Cardiac muscle cell (in vitro differentiated cells and primary cell): Measurements from ENCODE around the gene APOA1. TPM values are rescaled to one million over a fixed set of nuclear protein-coding genes. Genes with fewer than 3 reads are reported as not detected.

Experiments used
- DNase-seq, 2 donors: peaks; one replicate each; pipeline versions ENCODE4 v3.0.0 to v3.0.0-alpha.2; 2010 to 2017; ENCODE audit warnings: low read depth in 1 of 2, low spot score in 1 of 2
- H3K27ac ChIP-seq: fragments of 200-600 bp; sonication (generic); 2 replicates; pipeline ENCODE4 v1.5.1; 2016
- H3K27me3 ChIP-seq: fragments of 200-600 bp; sonication (generic); 2 replicates; pipeline ENCODE4 v1.6.0; 2016; ENCODE audit warnings: control low read depth
- H3K36me3 ChIP-seq: fragments of 200-600 bp; sonication (generic); 2 replicates; pipeline ENCODE4 v1.5.1; 2016; ENCODE audit warnings: control low read depth
- H3K4me1 ChIP-seq: fragments of 200-600 bp; sonication (generic); 2 replicates; pipeline ENCODE4 v1.8.1; 2017; ENCODE audit warnings: low read depth, mild to moderate bottlenecking, mixed run types
- H3K4me3 ChIP-seq: fragments of 200-600 bp; sonication (generic); 2 replicates; pipeline ENCODE4 v1.5.1; 2016; ENCODE audit warnings: mild to moderate bottlenecking
- H3K9me3 ChIP-seq: fragments of 200-600 bp; sonication (generic); 2 replicates; pipeline ENCODE4 v1.5.1; 2017; ENCODE audit warnings: low read depth, mild to moderate bottlenecking, control low read depth
- polyA plus RNA-seq: library from polyadenylated mRNA; unstranded; fragments of >200 nt; fragmentation: Nextera tagmentation; extraction: Ambion mirVana; gene quantifications from 2 replicates; pipeline ENCODE4 v1.2.1, GENCODE V29; 2016
- total RNA-seq: library from RNA; depleted of rRNA; stranded (reverse); fragments of >200 nt; gene quantifications from 2 replicates; pipeline ENCODE4 v1.2.3, GENCODE V29; 2016
- TF ChIP-seq, protein P1 (sequence below): IDR thresholded peaks from 2 replicates; pipeline ENCODE4 v1.5.1; 2012; ENCODE audit warnings: low read depth, mild to moderate bottlenecking, low read length

The APOA1 gene
- total RNA-seq = 56.3 and 85.9 TPM in 2 replicates
- 59.0 and 117 TPM in 2 replicates for polyA plus RNA-seq

DNA sequence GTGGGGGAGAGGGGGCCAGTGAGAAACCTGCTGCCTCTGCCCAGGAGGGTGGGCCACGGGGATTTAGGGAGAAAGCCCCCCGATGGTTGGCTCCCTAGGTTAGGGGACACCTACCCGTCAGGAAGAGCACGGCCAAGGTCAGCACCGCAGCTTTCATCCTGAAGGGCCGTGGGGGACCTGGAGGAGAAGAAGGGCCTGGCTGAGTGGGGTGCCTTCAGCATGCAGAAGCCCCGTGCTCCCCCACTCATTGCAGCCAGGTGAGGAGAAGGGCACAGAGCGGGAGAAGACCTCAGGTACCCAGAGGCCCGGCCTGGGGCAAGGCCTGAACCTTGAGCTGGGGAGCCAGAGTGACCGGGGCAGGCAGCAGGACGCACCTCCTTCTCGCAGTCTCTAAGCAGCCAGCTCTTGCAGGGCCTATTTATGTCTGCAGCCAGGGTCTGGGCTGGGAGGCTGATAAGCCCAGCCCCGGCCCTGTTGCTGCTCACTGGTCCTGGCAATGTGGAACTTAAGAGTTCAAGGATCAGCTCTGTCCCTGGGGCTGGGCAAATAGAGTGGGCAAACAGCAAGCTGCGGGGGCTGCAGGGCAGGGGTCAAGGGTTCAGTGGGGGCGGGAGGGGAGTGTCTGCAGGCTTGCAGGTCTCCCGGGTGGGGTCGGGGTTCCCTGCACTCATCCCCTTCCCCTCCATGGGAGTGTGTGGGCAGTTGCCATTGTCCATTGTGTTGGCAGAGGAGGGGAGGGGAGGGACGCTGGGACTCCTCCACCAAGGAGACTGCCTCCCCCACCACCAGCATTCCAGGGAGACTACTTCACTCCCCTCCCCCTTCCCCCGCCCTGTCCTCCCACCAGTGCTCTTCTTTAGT is at the start of gene APOA1:
APOA1 (minus strand) TSS at position 392 of the 861 bp plus-strand sequence; CDS start at position 157, 235 bp downstream.
- Histone ChIP-seq H3K9me3 (no peaks in the 10 kb centered on the region), H3K27ac (peak within 1 kb of the TSS; percentile 87), H3K4me3 (no peak within 1 kb of the TSS), H3K36me3 (no peaks in the 10 kb centered on the region), H3K4me1 (peaks cover 32% of the 10 kb centered on the region), H3K27me3 (no peaks in the 10 kb centered on the region)
- peak; percentile 35 to 79 for DNase-seq
- TF ChIP-seq, protein P1, sequence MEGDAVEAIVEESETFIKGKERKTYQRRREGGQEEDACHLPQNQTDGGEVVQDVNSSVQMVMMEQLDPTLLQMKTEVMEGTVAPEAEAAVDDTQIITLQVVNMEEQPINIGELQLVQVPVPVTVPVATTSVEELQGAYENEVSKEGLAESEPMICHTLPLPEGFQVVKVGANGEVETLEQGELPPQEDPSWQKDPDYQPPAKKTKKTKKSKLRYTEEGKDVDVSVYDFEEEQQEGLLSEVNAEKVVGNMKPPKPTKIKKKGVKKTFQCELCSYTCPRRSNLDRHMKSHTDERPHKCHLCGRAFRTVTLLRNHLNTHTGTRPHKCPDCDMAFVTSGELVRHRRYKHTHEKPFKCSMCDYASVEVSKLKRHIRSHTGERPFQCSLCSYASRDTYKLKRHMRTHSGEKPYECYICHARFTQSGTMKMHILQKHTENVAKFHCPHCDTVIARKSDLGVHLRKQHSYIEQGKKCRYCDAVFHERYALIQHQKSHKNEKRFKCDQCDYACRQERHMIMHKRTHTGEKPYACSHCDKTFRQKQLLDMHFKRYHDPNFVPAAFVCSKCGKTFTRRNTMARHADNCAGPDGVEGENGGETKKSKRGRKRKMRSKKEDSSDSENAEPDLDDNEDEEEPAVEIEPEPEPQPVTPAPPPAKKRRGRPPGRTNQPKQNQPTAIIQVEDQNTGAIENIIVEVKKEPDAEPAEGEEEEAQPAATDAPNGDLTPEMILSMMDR = no peak

DNA sequence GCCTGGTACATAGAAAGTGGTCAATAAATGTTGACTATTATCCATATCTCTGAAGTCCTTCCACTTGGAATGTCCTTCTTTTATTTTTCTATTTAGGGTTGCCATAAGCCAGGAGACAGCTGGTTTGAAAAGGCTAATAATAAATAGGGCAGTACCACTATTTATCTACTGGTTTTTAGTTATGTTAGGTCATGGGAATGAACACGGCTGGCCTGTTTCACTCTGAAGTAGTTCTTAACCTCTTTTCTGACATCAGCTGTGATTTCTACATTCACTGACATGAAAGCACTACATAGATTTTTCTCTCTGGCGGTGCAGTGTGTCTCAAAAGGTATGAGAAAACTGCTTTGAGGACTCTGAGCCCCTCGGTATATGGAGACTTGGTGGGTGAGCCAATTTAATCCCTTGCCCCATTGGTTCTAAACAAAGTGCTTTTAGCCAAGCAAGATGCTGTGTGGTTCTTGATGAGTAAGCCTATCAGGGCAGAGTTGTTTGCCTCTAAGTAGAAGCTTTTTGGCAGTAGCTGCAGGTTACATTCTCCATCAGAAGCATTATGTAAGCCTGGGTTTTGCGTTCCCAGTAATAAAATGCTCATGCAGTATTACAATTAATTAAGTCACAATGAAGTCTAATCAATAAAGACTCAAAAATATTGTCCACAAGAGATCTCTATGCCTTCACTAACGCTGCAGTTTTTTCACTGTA is 48.7 kb upstream of the APOA1 start:
- peaks cover 13% of the 10 kb centered on the region for H3K4me1 ChIP-seq
- TF ChIP-seq, protein P1 = no peak
- H3K27me3 ChIP-seq = no peaks in the 10 kb centered on the region
- no peak overlapping the region for H3K4me3 ChIP-seq
- H3K36me3 ChIP-seq = peaks cover under 1% of the 10 kb centered on the region
- no peaks in the 10 kb centered on the region for H3K9me3 ChIP-seq
- DNase-seq = peak in 1 of 2 donors; percentile 41
- no peak overlapping the region for H3K27ac ChIP-seq

DNA sequence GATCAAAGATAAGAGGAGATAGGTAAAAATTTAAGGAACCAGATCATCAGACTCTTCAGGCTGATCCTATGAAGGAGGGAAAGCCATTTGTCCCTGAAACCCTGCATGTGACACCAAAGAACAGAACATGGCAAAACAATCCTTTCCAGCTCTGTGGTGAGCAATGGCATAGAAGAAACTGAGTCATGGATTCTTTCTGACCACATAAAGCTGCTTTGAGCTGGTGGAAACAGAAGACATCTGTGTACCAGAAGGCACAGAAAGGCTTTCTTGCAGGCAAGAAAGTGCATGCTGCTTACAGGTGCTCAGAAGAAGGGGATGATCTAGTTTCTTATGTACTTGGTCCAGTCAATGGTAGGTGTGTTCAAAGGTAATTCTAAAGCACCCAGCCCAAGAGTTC is 45.0 kb upstream of the APOA1 start:
- H3K27me3 ChIP-seq = no peaks in the 10 kb centered on the region
- TF ChIP-seq, protein P1 = no peak

DNA sequence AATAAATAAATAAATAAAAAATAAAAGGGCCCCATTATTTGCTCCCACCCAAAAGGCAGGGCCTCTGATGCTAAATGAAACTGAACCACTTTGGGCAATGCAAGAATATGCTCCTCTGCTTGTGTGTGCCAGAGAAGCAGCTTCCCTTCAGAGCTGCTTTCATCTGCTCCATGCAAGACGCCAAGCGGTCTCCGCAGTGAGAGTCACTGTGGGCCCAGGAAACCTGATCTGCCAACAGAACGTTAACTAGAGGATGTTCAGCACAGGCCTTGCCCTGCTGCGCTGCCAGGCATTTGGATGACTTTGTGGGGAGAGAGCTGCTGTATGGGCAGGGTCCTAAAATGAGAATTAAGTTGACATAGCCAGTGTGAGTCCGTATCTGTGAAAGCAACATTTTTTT is 43.7 kb upstream of the APOA1 start:
- H3K27ac ChIP-seq = peak overlapping the region; percentile 53
- DNase-seq = no peak

More for the DNA sequence above, 45.0 kb upstream of the APOA1 start:
- H3K4me1 ChIP-seq = no peaks in the 10 kb centered on the region
- H3K36me3 ChIP-seq = no peaks in the 10 kb centered on the region
- no peak overlapping the region for H3K27ac ChIP-seq
- no peaks in the 10 kb centered on the region for H3K9me3 ChIP-seq
- DNase-seq = no peak
- H3K4me3 ChIP-seq = no peak overlapping the region

More for the DNA sequence above, 43.7 kb upstream of the APOA1 start:
- no peaks in the 10 kb centered on the region for H3K4me1 ChIP-seq
- H3K36me3 ChIP-seq = peaks cover 3% of the 10 kb centered on the region
- no peak overlapping the region for H3K4me3 ChIP-seq
- H3K9me3 ChIP-seq = no peaks in the 10 kb centered on the region
- H3K27me3 ChIP-seq = no peaks in the 10 kb centered on the region
- TF ChIP-seq, protein P1 = no peak
